GM21447 (cell line): Measurements from ENCODE around the gene LAMC3.
"Not testable (repeated sequence)": the region's sequence is repeated elsewhere in the genome, so short reads cannot be mapped to it uniquely, and the experiment has no call there.

Experiments used
- ATAC-seq: cut with Tn5 transposase; IDR thresholded peaks from one replicate; pipeline ENCODE4 v1.9.1; 2021; ENCODE audit not compliant: unreplicated experiment

The LAMC3 gene

GRCh38 chr9:131095666-131096268 lies 86.8 kb downstream of the LAMC3 start:
- no peak for ATAC-seq

- no peak for ATAC-seq
Observed at GRCh38 chr9:131096269-131097125, 87.5 kb downstream of the LAMC3 start, which contains the start of gene AIF1L. AIF1L (plus strand) TSS chr9:131096531; CDS start chr9:131096630, 99 bp downstream.

GRCh38 chr9:131097126-131097947 lies 88.4 kb downstream of the LAMC3 start:
- ATAC-seq = no peak

- ATAC-seq = no peak
Observed at GRCh38 chr9:131097948-131098278, 88.9 kb downstream of the LAMC3 start.

GRCh38 chr9:131098391-131099101 lies 89.6 kb downstream of the LAMC3 start:
- no peak for ATAC-seq

GRCh38 chr9:131099102-131099606 lies 90.2 kb downstream of the LAMC3 start:
- no peak for ATAC-seq

- not testable (repeated sequence) for ATAC-seq
Observed at GRCh38 chr9:131099845-131100244, 90.9 kb downstream of the LAMC3 start.

- no peak for ATAC-seq
Observed at GRCh38 chr9:131100445-131100844, 91.5 kb downstream of the LAMC3 start.

GRCh38 chr9:131101207-131101964 lies 92.4 kb downstream of the LAMC3 start:
- no peak for ATAC-seq

- no peak for ATAC-seq
Observed at GRCh38 chr9:131103024-131103423, 94.0 kb downstream of the LAMC3 start.

GRCh38 chr9:131103535-131103934 lies 94.6 kb downstream of the LAMC3 start:
- no peak for ATAC-seq

- ATAC-seq = no peak
Observed at GRCh38 chr9:131104016-131104740, 95.2 kb downstream of the LAMC3 start.

- ATAC-seq = no peak
Observed at GRCh38 chr9:131105952-131106351, 97.0 kb downstream of the LAMC3 start.

- no peak for ATAC-seq
Observed at GRCh38 chr9:131107760-131108159, 98.8 kb downstream of the LAMC3 start.

GRCh38 chr9:131111186-131111853 lies 102.3 kb downstream of the LAMC3 start:
- ATAC-seq = no peak

GRCh38 chr9:131111854-131112311 lies 102.9 kb downstream of the LAMC3 start:
- ATAC-seq = no peak

GRCh38 chr9:131112374-131113154 lies 103.6 kb downstream of the LAMC3 start:
- ATAC-seq = no peak

GRCh38 chr9:131113655-131114054 lies 104.7 kb downstream of the LAMC3 start:
- ATAC-seq = no peak
